ENCODE data around the gene FUNDC2.

GRCh38 chrX:154991476-154991875 lies 35.2 kb upstream of the FUNDC2 start:
- TF ChIP-seq EP300 (IDR thresholded peaks at IDR 0.05): no peak
- no peak for TF ChIP-seq CTCF (IDR thresholded peaks at IDR 0.05)
